Stimulated activated effector memory CD8-positive, alpha-beta T cell treated with anti-CD3 and anti-CD28 coated beads, Interleukin-12 subunit alpha, Interleukin-12 subunit beta, amount 100 ng/mL, for 72 hours (primary cell): ENCODE results near the gene EML1.
"Not testable (repeated sequence)": the region's sequence is repeated elsewhere in the genome, so short reads cannot be mapped to it uniquely, and the experiment has no call there.

Source experiments
- ATAC-seq: fragments of 150-1000 bp; cut with Tn5 transposase; 2 replicates; pipeline ENCODE4 v1.10.0; 2021
- DNase-seq, 2 donors: peaks; one replicate each; pipeline ENCODE4 v3.0.0; 2021 to 2022; ENCODE audit warnings: low spot score in 2 of 2
- H3K27ac Mint-ChIP-seq: one replicate; pipeline ENCODE4 v1.8.0; 2022; ENCODE audit warnings: mild to moderate bottlenecking, mixed read lengths
- H3K36me3 Mint-ChIP-seq: one replicate; pipeline ENCODE4 v1.8.0; 2022; ENCODE audit warnings: mild to moderate bottlenecking, mixed read lengths
- H3K4me1 Mint-ChIP-seq: one replicate; pipeline ENCODE4 v1.8.0; 2022; ENCODE audit warnings: mixed read lengths
- H3K4me3 Mint-ChIP-seq: one replicate; pipeline ENCODE4 v1.8.0; 2022; ENCODE audit warnings: mild to moderate bottlenecking, mixed read lengths
- H3K9me3 Mint-ChIP-seq: one replicate; pipeline ENCODE4 v1.8.0; 2022; ENCODE audit warnings: mixed read lengths

EML1 gene

GRCh38 chr14:99943620-99944019 is 150.4 kb downstream of the EML1 start:
- peaks cover 5% of the 10 kb centered on the region for H3K4me1 Mint-ChIP-seq
- H3K27ac Mint-ChIP-seq: no peak overlapping the region
- DNase-seq (no peak), ATAC-seq (no peak)
- H3K36me3 Mint-ChIP-seq: no peaks in the 10 kb centered on the region
- H3K4me3 Mint-ChIP-seq: no peak overlapping the region
- no peaks in the 10 kb centered on the region for H3K9me3 Mint-ChIP-seq

GRCh38 chr14:99944241-99944651 is 151.0 kb downstream of the EML1 start:
- Mint-ChIP-seq H3K36me3 (no peaks in the 10 kb centered on the region), H3K9me3 (no peaks in the 10 kb centered on the region), H3K4me1 (peaks cover 5% of the 10 kb centered on the region), H3K27ac (no peak overlapping the region), H3K4me3 (no peak overlapping the region)
- DNase-seq (no peak), ATAC-seq (no peak)

GRCh38 chr14:99945732-99946651 is 152.8 kb downstream of the EML1 start:
- peak; percentile 84 for ATAC-seq
- no peak overlapping the region for H3K27ac Mint-ChIP-seq
- no peaks in the 10 kb centered on the region for H3K36me3 Mint-ChIP-seq
- H3K4me1 Mint-ChIP-seq: peaks cover 5% of the 10 kb centered on the region
- peak overlapping the region; percentile 57 for H3K4me3 Mint-ChIP-seq
- no peaks in the 10 kb centered on the region for H3K9me3 Mint-ChIP-seq
- DNase-seq: no peak

- DNase-seq (peak; percentile 52 to 78), ATAC-seq (peak; percentile 78)
- Mint-ChIP-seq H3K36me3 (no peaks in the 10 kb centered on the region), H3K27ac (no peak overlapping the region), H3K9me3 (no peaks in the 10 kb centered on the region), H3K4me1 (peaks cover 5% of the 10 kb centered on the region), H3K4me3 (peak overlapping the region; percentile 57)
These were observed 153.7 kb downstream of the EML1 start for GRCh38 chr14:99946652-99947489.

- ATAC-seq (no peak), DNase-seq (no peak)
- Mint-ChIP-seq H3K4me1 (peaks cover 5% of the 10 kb centered on the region), H3K36me3 (no peaks in the 10 kb centered on the region), H3K9me3 (peaks cover under 1% of the 10 kb centered on the region), H3K27ac (no peak overlapping the region), H3K4me3 (no peak overlapping the region)
These were observed 154.5 kb downstream of the EML1 start for GRCh38 chr14:99947695-99948094.

- H3K27ac Mint-ChIP-seq, H3K4me1 Mint-ChIP-seq, H3K36me3 Mint-ChIP-seq, H3K9me3 Mint-ChIP-seq, DNase-seq, H3K4me3 Mint-ChIP-seq, ATAC-seq: not testable (repeated sequence)
These were observed 156.0 kb downstream of the EML1 start for GRCh38 chr14:99949011-99949732.

- no peaks in the 10 kb centered on the region for H3K36me3 Mint-ChIP-seq
- no peak overlapping the region for H3K27ac Mint-ChIP-seq
- no peaks in the 10 kb centered on the region for H3K4me1 Mint-ChIP-seq
- no peak for DNase-seq
- peaks cover 3% of the 10 kb centered on the region for H3K9me3 Mint-ChIP-seq
- ATAC-seq: no peak
- H3K4me3 Mint-ChIP-seq: no peak overlapping the region
These were observed 157.0 kb downstream of the EML1 start for GRCh38 chr14:99950181-99950580.

- DNase-seq (no peak), ATAC-seq (no peak)
- peaks cover 3% of the 10 kb centered on the region for H3K9me3 Mint-ChIP-seq
- peak overlapping the region; percentile 26 for H3K27ac Mint-ChIP-seq
- H3K4me3 Mint-ChIP-seq: no peak overlapping the region
- H3K4me1 Mint-ChIP-seq: no peaks in the 10 kb centered on the region
- no peaks in the 10 kb centered on the region for H3K36me3 Mint-ChIP-seq
These were observed 157.9 kb downstream of the EML1 start for GRCh38 chr14:99951085-99951484.

GRCh38 chr14:99952039-99952438 is 158.8 kb downstream of the EML1 start:
- no peaks in the 10 kb centered on the region for H3K36me3 Mint-ChIP-seq
- no peak for DNase-seq
- H3K27ac Mint-ChIP-seq: no peak overlapping the region
- no peak for ATAC-seq
- H3K4me1 Mint-ChIP-seq: no peaks in the 10 kb centered on the region
- peaks cover 3% of the 10 kb centered on the region for H3K9me3 Mint-ChIP-seq
- H3K4me3 Mint-ChIP-seq: no peak overlapping the region

- H3K9me3 Mint-ChIP-seq: peaks cover 3% of the 10 kb centered on the region
- no peak overlapping the region for H3K4me3 Mint-ChIP-seq
- DNase-seq (no peak), ATAC-seq (no peak)
- no peak overlapping the region for H3K27ac Mint-ChIP-seq
- no peaks in the 10 kb centered on the region for H3K36me3 Mint-ChIP-seq
- no peaks in the 10 kb centered on the region for H3K4me1 Mint-ChIP-seq
These were observed 159.2 kb downstream of the EML1 start for GRCh38 chr14:99952453-99952852.

- ATAC-seq (peak; percentile 42), DNase-seq (no peak)
- Mint-ChIP-seq H3K4me3 (no peak overlapping the region), H3K4me1 (peaks cover 6% of the 10 kb centered on the region), H3K27ac (no peak overlapping the region), H3K36me3 (no peaks in the 10 kb centered on the region), H3K9me3 (peaks cover 3% of the 10 kb centered on the region)
These were observed 162.7 kb downstream of the EML1 start for GRCh38 chr14:99955826-99956455.

- Mint-ChIP-seq H3K9me3 (no peaks in the 10 kb centered on the region), H3K27ac (no peak overlapping the region), H3K4me3 (no peak overlapping the region), H3K36me3 (no peaks in the 10 kb centered on the region), H3K4me1 (peaks cover 6% of the 10 kb centered on the region)
- DNase-seq: no peak
- ATAC-seq: no peak
These were observed 165.2 kb downstream of the EML1 start for GRCh38 chr14:99958380-99958779.

- Mint-ChIP-seq H3K27ac (no peak overlapping the region), H3K36me3 (no peaks in the 10 kb centered on the region), H3K9me3 (no peaks in the 10 kb centered on the region), H3K4me1 (peaks cover 6% of the 10 kb centered on the region), H3K4me3 (no peak overlapping the region)
- no peak for ATAC-seq
- DNase-seq: no peak
These were observed 168.8 kb downstream of the EML1 start for GRCh38 chr14:99961826-99962518.

- Mint-ChIP-seq H3K9me3 (no peaks in the 10 kb centered on the region), H3K36me3 (no peaks in the 10 kb centered on the region), H3K4me1 (no peaks in the 10 kb centered on the region), H3K27ac (no peak overlapping the region), H3K4me3 (no peak overlapping the region)
- DNase-seq: no peak
- ATAC-seq: no peak
These were observed 171.8 kb downstream of the EML1 start for GRCh38 chr14:99964979-99965378.
